C1 segment of cervical spinal cord (tissue), 14 donors: ENCODE data around the gene DLG4.

Experiments used
- DNase-seq, 14 donors: peaks; one replicate each; lab custom pipeline; 2025; lab: John Stamatoyannopoulos, UW

DLG4 gene

GRCh38 chr17:7215652-7216180 is 3.9 kb downstream of the DLG4 start:
- no peak for DNase-seq

GRCh38 chr17:7215136-7215638 is 4.4 kb downstream of the DLG4 start:
- DNase-seq, result no peak

- DNase-seq, result peak; percentile 66 to 97 (median 92)
Measured at GRCh38 chr17:7214300-7215135, 5.1 kb downstream of the DLG4 start.

- peak in 5 of 14 donors; percentile 49 to 80 (median 62) for DNase-seq
Measured at GRCh38 chr17:7213895-7214299, 5.7 kb downstream of the DLG4 start.

- DNase-seq, result peak in 1 of 14 donors; percentile 16
Measured at GRCh38 chr17:7211491-7212273, 8.0 kb downstream of the DLG4 start.

GRCh38 chr17:7208754-7209460 is 10.7 kb downstream of the DLG4 start:
- no peak for DNase-seq

GRCh38 chr17:7208027-7208571 is 11.5 kb downstream of the DLG4 start:
- peak in 1 of 14 donors; percentile 33 for DNase-seq

- DNase-seq, result peak in 1 of 14 donors; percentile 56
Measured at GRCh38 chr17:7207120-7208001, 12.3 kb downstream of the DLG4 start.

GRCh38 chr17:7205561-7205960 is 14.1 kb downstream of the DLG4 start:
- no peak for DNase-seq

- peak; percentile 12 to 95 (median 76) for DNase-seq
Measured at GRCh38 chr17:7204828-7205461, 14.7 kb downstream of the DLG4 start.

GRCh38 chr17:7204336-7204735 is 15.3 kb downstream of the DLG4 start:
- DNase-seq, result peak in 1 of 14 donors; percentile 71

- no peak for DNase-seq
Measured at GRCh38 chr17:7203391-7203790, 16.2 kb downstream of the DLG4 start.

GRCh38 chr17:7196651-7197401 is 22.8 kb downstream of the DLG4 start:
- DNase-seq, result no peak

GRCh38 chr17:7195971-7196370 is 23.7 kb downstream of the DLG4 start:
- no peak for DNase-seq

GRCh38 chr17:7192271-7192937 is 27.2 kb downstream of the DLG4 start:
- peak in 1 of 14 donors; percentile 52 for DNase-seq

- DNase-seq, result peak in 6 of 14 donors; percentile 2 to 77 (median 21)
Measured at GRCh38 chr17:7191571-7192270, 27.9 kb downstream of the DLG4 start.

- DNase-seq, result no peak
Measured at GRCh38 chr17:7191069-7191468, 28.6 kb downstream of the DLG4 start.
